H1 (cell line): ENCODE results near the gene NSUN2.

Source experiments
- BACH1 ChIP-seq: IDR thresholded peaks from 2 replicates; pipeline ENCODE4 v1.6.1; 2012; ENCODE audit warnings: low read length, improper control_type of control experiment
- CEBPB ChIP-seq: IDR thresholded peaks from 2 replicates; pipeline ENCODE4 v1.6.1; 2012; ENCODE audit warnings: low read depth, low read length
- EGR1 ChIP-seq: IDR thresholded peaks from 2 replicates; pipeline ENCODE4 v1.6.1; 2011; ENCODE audit warnings: low read depth, low read length, borderline replicate concordance
- KDM1A ChIP-seq: fragments of 200-600, 300-600 bp; sonication (generic); IDR thresholded peaks from 2 replicates; pipeline ENCODE4 v1.7.1; 2016; ENCODE audit warnings: mild to moderate bottlenecking, low read length, borderline replicate concordance
- POLR2A ChIP-seq, 2 experiments: IDR thresholded peaks; 1 replicate in 1 of 2; 2 replicates in 1 of 2; pipeline ENCODE4 v1.6.1; 2011; ENCODE audit warnings: low read depth in 2 of 2, low read length in 2 of 2, mild to moderate bottlenecking in 2 of 2; ENCODE audit errors: control extremely low read depth in 1 of 2
- RFX5 ChIP-seq: IDR thresholded peaks from 2 replicates; pipeline ENCODE4 v1.6.1; 2011; ENCODE audit warnings: low read depth, low read length, improper control_type of control experiment, borderline replicate concordance
- TF ChIP-seq, protein P1 (sequence below), 3 experiments: IDR thresholded peaks; 1 replicate in 2 of 3; 2 replicates in 1 of 3; pipeline versions ENCODE4 v1.5.1 to v1.6.1; 2011; ENCODE audit warnings: low read length in 3 of 3, mild to moderate bottlenecking in 3 of 3, inconsistent platforms in 2 of 3, low read depth in 1 of 3, moderate library complexity in 1 of 3; ENCODE audit not compliant: insufficient read depth in 1 of 3; ENCODE audit errors: control extremely low read depth in 1 of 3

DNA sequence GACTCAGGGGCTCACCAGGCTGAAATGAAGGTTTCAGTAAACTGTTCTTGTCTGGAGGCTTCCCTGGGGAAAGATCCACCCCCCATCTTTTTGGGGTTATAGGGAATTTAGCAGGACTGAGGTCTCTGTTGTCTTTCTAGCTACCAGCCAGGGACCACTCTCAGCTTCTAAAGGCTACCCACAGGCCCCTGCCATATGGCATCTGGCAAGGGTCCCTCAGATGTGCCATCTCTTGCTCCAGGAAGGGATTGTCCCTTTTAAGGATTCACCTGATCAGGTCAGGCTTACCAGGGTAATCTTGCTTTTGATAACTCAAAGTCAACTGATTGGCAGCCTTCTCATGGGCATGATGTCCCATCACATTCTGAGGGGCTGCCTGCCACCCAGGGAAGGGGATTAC is 65.0 kb downstream of the NSUN2 start:
- TF ChIP-seq EGR1 (no peak), CEBPB (no peak), POLR2A (IDR thresholded peaks at IDR 0.05; ENCODE audit: control extremely low read depth in 1 of 2, low read depth in 2 of 2, low read length in 2 of 2) (no peak), RFX5 (no peak), BACH1 (no peak), KDM1A (no peak)
- TF ChIP-seq, protein P1, sequence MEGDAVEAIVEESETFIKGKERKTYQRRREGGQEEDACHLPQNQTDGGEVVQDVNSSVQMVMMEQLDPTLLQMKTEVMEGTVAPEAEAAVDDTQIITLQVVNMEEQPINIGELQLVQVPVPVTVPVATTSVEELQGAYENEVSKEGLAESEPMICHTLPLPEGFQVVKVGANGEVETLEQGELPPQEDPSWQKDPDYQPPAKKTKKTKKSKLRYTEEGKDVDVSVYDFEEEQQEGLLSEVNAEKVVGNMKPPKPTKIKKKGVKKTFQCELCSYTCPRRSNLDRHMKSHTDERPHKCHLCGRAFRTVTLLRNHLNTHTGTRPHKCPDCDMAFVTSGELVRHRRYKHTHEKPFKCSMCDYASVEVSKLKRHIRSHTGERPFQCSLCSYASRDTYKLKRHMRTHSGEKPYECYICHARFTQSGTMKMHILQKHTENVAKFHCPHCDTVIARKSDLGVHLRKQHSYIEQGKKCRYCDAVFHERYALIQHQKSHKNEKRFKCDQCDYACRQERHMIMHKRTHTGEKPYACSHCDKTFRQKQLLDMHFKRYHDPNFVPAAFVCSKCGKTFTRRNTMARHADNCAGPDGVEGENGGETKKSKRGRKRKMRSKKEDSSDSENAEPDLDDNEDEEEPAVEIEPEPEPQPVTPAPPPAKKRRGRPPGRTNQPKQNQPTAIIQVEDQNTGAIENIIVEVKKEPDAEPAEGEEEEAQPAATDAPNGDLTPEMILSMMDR (IDR thresholded peaks at IDR 0.05; ENCODE audit: control extremely low read depth in 1 of 3, insufficient read depth in 1 of 3, low read depth in 1 of 3, low read length in 3 of 3), result no peak
